Smooth muscle cell (in vitro differentiated cells): ENCODE measurements around the gene LDLRAD4. TPM values are rescaled to one million over a fixed set of nuclear protein-coding genes. Genes with fewer than 3 reads are reported as not detected.
A peak's percentile ranks its signal among the peaks of the same experiment; 100 is the strongest.

ENCODE experiments used
- DNase-seq: peaks from one replicate; lab custom pipeline; 2025; ENCODE audit not compliant: unreplicated experiment; lab: John Stamatoyannopoulos, UW
- H2AFZ ChIP-seq: fragments of 200-600 bp; sonication (generic); 2 replicates; pipeline ENCODE4 v1.6.0; 2016; ENCODE audit warnings: antibody characterized with exemption, low read depth, mild to moderate bottlenecking
- H3F3A ChIP-seq: fragments of 200-600 bp; sonication (generic); 2 replicates; pipeline ENCODE4 v1.6.0; 2017; ENCODE audit warnings: antibody characterized with exemption, low read depth
- H3K27ac ChIP-seq: fragments of 200-600 bp; sonication (generic); 2 replicates; pipeline ENCODE4 v1.5.1; 2016; ENCODE audit warnings: low read depth, mild to moderate bottlenecking
- H3K27me3 ChIP-seq: fragments of 200-600 bp; sonication (generic); 2 replicates; pipeline ENCODE4 v1.6.1; 2016; ENCODE audit warnings: low read depth, mild to moderate bottlenecking
- H3K36me3 ChIP-seq: fragments of 200-600 bp; sonication (generic); 2 replicates; pipeline ENCODE4 v1.5.1; 2016; ENCODE audit warnings: low read depth
- H3K4me1 ChIP-seq: fragments of 200-600 bp; sonication (generic); 2 replicates; pipeline ENCODE4 v1.5.1; 2016; ENCODE audit warnings: low read depth
- H3K4me2 ChIP-seq: fragments of 200-600 bp; sonication (generic); 2 replicates; pipeline ENCODE4 v1.6.0; 2016; ENCODE audit warnings: mild to moderate bottlenecking
- H3K4me3 ChIP-seq: fragments of 200-600 bp; sonication (generic); 2 replicates; pipeline ENCODE4 v1.5.1; 2016; ENCODE audit warnings: mild to moderate bottlenecking
- H3K79me2 ChIP-seq: fragments of 200-600 bp; sonication (generic); 2 replicates; pipeline ENCODE4 v1.6.0; 2016; ENCODE audit warnings: low read depth, mild to moderate bottlenecking
- H3K9ac ChIP-seq: fragments of 200-600 bp; sonication (generic); 2 replicates; pipeline ENCODE4 v1.6.0; 2016; ENCODE audit warnings: low read depth
- H3K9me3 ChIP-seq: fragments of 200-600 bp; sonication (generic); replicated peaks from 2 replicates; pipeline ENCODE4 v1.5.1; 2016; ENCODE audit warnings: low read depth
- H4K20me1 ChIP-seq: fragments of 200-600 bp; sonication (generic); 2 replicates; pipeline ENCODE4 v1.6.0; 2016; ENCODE audit warnings: low read depth
- WGBS: methylation state at CpG from one replicate; pipeline ENCODE4 v1.1.7; 2016; ENCODE audit warnings: low lambda C conversion rate; 5-methylcytosine and 5-hydroxymethylcytosine counted together
- polyA plus RNA-seq: library from polyadenylated mRNA; unstranded; fragments of >200 nt; fragmentation: Nextera tagmentation; extraction: Ambion mirVana; gene quantifications from 2 replicates; pipeline ENCODE4 v1.2.1, GENCODE V29; 2016
- total RNA-seq: library from RNA; depleted of rRNA; stranded (reverse); fragments of >200 nt; gene quantifications from 2 replicates; pipeline ENCODE4 v1.2.3, GENCODE V29; 2014
- TF ChIP-seq, protein P1 (sequence below): fragments of 200-600 bp; sonication (generic); IDR thresholded peaks from 2 replicates; pipeline ENCODE4 v1.5.1; 2017; ENCODE audit warnings: borderline replicate concordance, mild to moderate bottlenecking, antibody characterized with exemption; ENCODE audit not compliant: insufficient read depth, poor library complexity, severe bottlenecking

LDLRAD4 gene
- total and polyA plus RNA-seq, 2 experiments from 2014 or later, result 36.2 to 48.3 TPM

DNA sequence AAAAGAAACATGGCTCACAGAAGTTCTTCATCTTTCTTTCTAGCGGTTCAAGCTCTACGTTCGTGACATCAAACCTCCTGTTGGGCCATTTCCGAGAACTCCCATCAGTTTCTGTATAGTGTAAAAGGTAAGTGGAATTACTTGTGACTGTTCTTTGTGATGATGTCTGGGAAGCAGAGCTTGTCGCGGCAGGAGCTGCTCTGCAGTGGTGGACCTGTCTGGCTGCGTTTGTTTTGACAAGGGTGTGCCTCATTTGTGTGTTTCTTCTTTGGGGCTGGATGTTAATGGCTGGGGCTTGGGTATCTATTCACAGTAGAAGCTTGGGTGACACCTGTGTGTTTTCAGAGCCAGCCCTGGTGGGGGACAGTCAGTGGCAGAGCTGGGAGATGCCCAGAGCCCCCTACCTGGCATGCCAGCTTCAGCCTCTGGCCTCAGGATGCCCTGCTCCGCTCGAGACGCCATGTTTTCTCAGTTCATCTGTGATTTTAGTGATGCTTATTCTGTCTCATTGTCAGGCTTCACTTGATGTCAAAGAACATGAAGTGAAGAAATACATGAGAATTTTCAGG lies 59.6 kb downstream of the LDLRAD4 start:
- Histone ChIP-seq H3K4me1 (peaks cover 24% of the 10 kb centered on the region), H4K20me1 (peaks cover 36% of the 10 kb centered on the region), H3K4me2 (no peak overlapping the region), H3K4me3 (no peak overlapping the region), H3K27ac (no peak overlapping the region), H3F3A (peaks cover 25% of the 10 kb centered on the region), H3K79me2 (peaks cover 65% of the 10 kb centered on the region), H3K36me3 (no peaks in the 10 kb centered on the region), H3K9ac (no peak overlapping the region), H2AFZ (no peak overlapping the region), H3K9me3 (no peaks in the 10 kb centered on the region), H3K27me3 (no peaks in the 10 kb centered on the region)
- TF ChIP-seq, protein P1, sequence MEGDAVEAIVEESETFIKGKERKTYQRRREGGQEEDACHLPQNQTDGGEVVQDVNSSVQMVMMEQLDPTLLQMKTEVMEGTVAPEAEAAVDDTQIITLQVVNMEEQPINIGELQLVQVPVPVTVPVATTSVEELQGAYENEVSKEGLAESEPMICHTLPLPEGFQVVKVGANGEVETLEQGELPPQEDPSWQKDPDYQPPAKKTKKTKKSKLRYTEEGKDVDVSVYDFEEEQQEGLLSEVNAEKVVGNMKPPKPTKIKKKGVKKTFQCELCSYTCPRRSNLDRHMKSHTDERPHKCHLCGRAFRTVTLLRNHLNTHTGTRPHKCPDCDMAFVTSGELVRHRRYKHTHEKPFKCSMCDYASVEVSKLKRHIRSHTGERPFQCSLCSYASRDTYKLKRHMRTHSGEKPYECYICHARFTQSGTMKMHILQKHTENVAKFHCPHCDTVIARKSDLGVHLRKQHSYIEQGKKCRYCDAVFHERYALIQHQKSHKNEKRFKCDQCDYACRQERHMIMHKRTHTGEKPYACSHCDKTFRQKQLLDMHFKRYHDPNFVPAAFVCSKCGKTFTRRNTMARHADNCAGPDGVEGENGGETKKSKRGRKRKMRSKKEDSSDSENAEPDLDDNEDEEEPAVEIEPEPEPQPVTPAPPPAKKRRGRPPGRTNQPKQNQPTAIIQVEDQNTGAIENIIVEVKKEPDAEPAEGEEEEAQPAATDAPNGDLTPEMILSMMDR, result no peak
- no peak for DNase-seq
- WGBS, result 97% methylated on average over 10 of the region's 10 CpGs

DNA sequence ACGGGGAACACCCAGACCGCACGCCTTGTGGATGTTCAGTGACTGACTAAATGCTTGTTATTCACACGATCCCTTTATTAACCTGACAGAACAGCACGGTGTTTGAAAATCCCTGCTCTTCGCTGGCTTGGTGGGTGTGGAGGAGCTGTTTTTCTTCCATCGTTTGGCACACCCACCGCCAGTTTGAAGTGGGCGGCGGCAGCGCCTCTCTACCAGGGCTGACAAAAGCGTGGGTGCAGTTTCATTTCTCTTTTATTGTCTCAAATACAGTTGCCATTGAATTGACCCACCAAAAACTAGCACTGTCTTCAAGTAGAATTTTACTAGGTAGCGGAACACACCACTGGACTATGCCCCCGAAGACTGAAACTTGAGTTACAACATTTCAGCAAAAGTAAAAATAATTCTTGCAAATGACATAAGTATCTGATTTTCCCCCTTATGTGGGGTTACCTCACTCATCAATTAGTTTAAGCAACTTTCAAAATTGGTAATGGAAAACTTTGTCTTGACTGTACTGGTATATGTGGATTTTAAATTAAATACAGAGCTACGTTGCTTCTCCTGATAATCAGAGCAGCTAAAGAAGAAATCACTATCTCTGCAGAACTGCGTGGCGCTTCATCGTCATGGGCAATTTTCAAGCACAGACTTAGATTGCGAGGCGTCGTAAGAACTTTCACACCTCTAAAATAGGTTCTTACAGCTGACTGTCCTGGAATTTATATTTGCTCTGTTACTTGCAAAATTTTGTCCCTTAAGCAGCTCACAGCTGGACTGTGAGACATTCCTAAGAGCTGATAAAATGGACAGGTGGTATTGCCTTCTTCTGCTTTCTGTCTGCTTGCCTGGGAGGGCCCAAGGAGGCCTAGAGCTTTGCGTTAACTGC lies 60.9 kb downstream of the LDLRAD4 start:
- peaks cover 24% of the 10 kb centered on the region for H3K4me1 ChIP-seq
- H3K4me3 ChIP-seq, result no peak overlapping the region
- H3K9ac ChIP-seq, result no peak overlapping the region
- TF ChIP-seq, protein P1, result no peak
- H2AFZ ChIP-seq, result no peak overlapping the region
- H3K4me2 ChIP-seq, result peak overlapping the region; percentile 12
- no peaks in the 10 kb centered on the region for H3K27me3 ChIP-seq
- 77% methylated on average over 22 of the region's 22 CpGs for WGBS
- no peak for DNase-seq
- H3K36me3 ChIP-seq, result no peaks in the 10 kb centered on the region
- H3K79me2 ChIP-seq, result peaks cover 65% of the 10 kb centered on the region
- H3F3A ChIP-seq, result peaks cover 25% of the 10 kb centered on the region
- peaks cover 23% of the 10 kb centered on the region for H4K20me1 ChIP-seq
- no peaks in the 10 kb centered on the region for H3K9me3 ChIP-seq
- peak overlapping the region; percentile 87 for H3K27ac ChIP-seq

GRCh38 chr18:13280070-13280795 lies 61.7 kb downstream of the LDLRAD4 start:
- no peak for DNase-seq
- H3K27ac ChIP-seq, result peak overlapping the region; percentile 87
- peaks cover 15% of the 10 kb centered on the region for H4K20me1 ChIP-seq
- peak overlapping the region; percentile 33 for H3K9ac ChIP-seq
- H2AFZ ChIP-seq, result no peak overlapping the region
- TF ChIP-seq, protein P1, result no peak
- WGBS, result 26% methylated on average over 11 of the region's 11 CpGs
- H3K9me3 ChIP-seq, result no peaks in the 10 kb centered on the region
- peaks cover 64% of the 10 kb centered on the region for H3K79me2 ChIP-seq
- H3F3A ChIP-seq, result peaks cover 25% of the 10 kb centered on the region
- peak overlapping the region; percentile 70 for H3K4me2 ChIP-seq
- H3K4me3 ChIP-seq, result no peak overlapping the region
- H3K27me3 ChIP-seq, result no peaks in the 10 kb centered on the region
- H3K36me3 ChIP-seq, result no peaks in the 10 kb centered on the region
- H3K4me1 ChIP-seq, result peaks cover 24% of the 10 kb centered on the region
